GM23338 (cell line): ENCODE results near the gene AP1S3. TPM values are rescaled to one million over a fixed set of nuclear protein-coding genes. Genes with fewer than 3 reads are reported as not detected.

Experiments used
- ATAC-seq: fragments of 200-7000 bp; cut with Tn5 transposase; 3 replicates; pipeline ENCODE4 v1.9.1; 2020
- DNase-seq: peaks from one replicate; pipeline ENCODE4 v3.0.0-alpha.2; 2015; ENCODE audit warnings: low spot score
- H2AFZ ChIP-seq: fragments of 200-600 bp; sonication (generic); 2 replicates; pipeline ENCODE4 v1.8.0; 2016; ENCODE audit warnings: antibody characterized with exemption, mild to moderate bottlenecking, moderate library complexity
- H3F3A ChIP-seq: fragments of 200-600 bp; sonication (generic); replicated peaks from 2 replicates; pipeline ENCODE4 v1.8.0; 2017; ENCODE audit warnings: antibody characterized with exemption, mixed run types, low read depth
- H3K27ac ChIP-seq: fragments of 200-600 bp; sonication (generic); 2 replicates; pipeline ENCODE4 v1.6.1; 2016; ENCODE audit warnings: low read depth
- H3K27me3 ChIP-seq: fragments of 200-600 bp; sonication (generic); 2 replicates; pipeline ENCODE4 v1.8.0; 2016; ENCODE audit warnings: mild to moderate bottlenecking, mixed run types, moderate library complexity; ENCODE audit not compliant: insufficient read depth
- H3K36me3 ChIP-seq: fragments of 200-600 bp; sonication (generic); 2 replicates; pipeline ENCODE4 v1.8.0; 2016; ENCODE audit warnings: mild to moderate bottlenecking; ENCODE audit not compliant: insufficient read depth
- H3K4me1 ChIP-seq: fragments of 200-600 bp; sonication (generic); 2 replicates; pipeline ENCODE4 v1.8.0; 2016; ENCODE audit warnings: mild to moderate bottlenecking, moderate library complexity; ENCODE audit not compliant: insufficient read depth
- H3K4me2 ChIP-seq: fragments of 200-600 bp; sonication (generic); 2 replicates; pipeline ENCODE4 v1.7.1; 2017; ENCODE audit warnings: mixed run types
- H3K4me3 ChIP-seq: fragments of 200-600 bp; sonication (generic); 2 replicates; pipeline ENCODE4 v1.6.1; 2016; ENCODE audit warnings: mixed run types
- H3K79me2 ChIP-seq: fragments of 200-600 bp; sonication (generic); replicated peaks from 2 replicates; pipeline ENCODE4 v1.8.0; 2017; ENCODE audit warnings: mild to moderate bottlenecking; ENCODE audit not compliant: insufficient read depth
- H3K9me2 ChIP-seq: fragments of 200-600 bp; sonication (generic); 2 replicates; pipeline ENCODE4 v1.8.0; 2017; ENCODE audit not compliant: insufficient read depth
- H4K20me1 ChIP-seq: fragments of 200-600 bp; sonication (generic); replicated peaks from 2 replicates; pipeline ENCODE4 v1.8.0; 2017; ENCODE audit warnings: mild to moderate bottlenecking; ENCODE audit not compliant: insufficient read depth
- H3K27ac Mint-ChIP-seq: 2 replicates; pipeline ENCODE4 v1.8.0; 2020; ENCODE audit warnings: inconsistent platforms, mild to moderate bottlenecking, moderate library complexity, mixed read lengths
- H3K27me3 Mint-ChIP-seq: 3 replicates; pipeline ENCODE4 v1.8.0; 2022; ENCODE audit warnings: low read depth, mild to moderate bottlenecking, moderate library complexity, mixed read lengths, inconsistent platforms; ENCODE audit not compliant: insufficient read depth, poor library complexity
- H3K36me3 Mint-ChIP-seq: 3 replicates; pipeline ENCODE4 v1.8.0; 2021; ENCODE audit warnings: low read depth, mild to moderate bottlenecking, inconsistent platforms, moderate library complexity, mixed read lengths
- H3K4me1 Mint-ChIP-seq: 3 replicates; pipeline ENCODE4 v1.8.0; 2020; ENCODE audit warnings: mild to moderate bottlenecking, inconsistent platforms, mixed read lengths
- H3K4me3 Mint-ChIP-seq: 3 replicates; pipeline ENCODE4 v1.8.0; 2021; ENCODE audit warnings: moderate library complexity, mild to moderate bottlenecking, inconsistent platforms, mixed read lengths
- H3K9me3 Mint-ChIP-seq: 3 replicates; pipeline ENCODE4 v1.8.0; 2020; ENCODE audit warnings: moderate library complexity, mild to moderate bottlenecking, inconsistent platforms, mixed read lengths
- CTCF ChIP-seq, 2 experiments: fragments of 200-600 bp in 1 of 2; sonication (generic) in 1 of 2; conservative IDR thresholded peaks; 2 replicates each; pipeline versions ENCODE4 v1.5.1 to v1.6.1; 2016 to 2017; ENCODE audit warnings: antibody characterized with exemption in 2 of 2, low read depth in 2 of 2, mild to moderate bottlenecking in 2 of 2, moderate library complexity in 1 of 2
- EZH2phosphoT487 ChIP-seq: fragments of 200-600 bp; sonication (generic); IDR thresholded peaks from one replicate; pipeline ENCODE4 v1.8.1; 2018; ENCODE audit warnings: antibody characterized with exemption; ENCODE audit not compliant: unreplicated experiment
- polyA plus RNA-seq: library from polyadenylated mRNA; unstranded; fragments of >200 nt; fragmentation: Nextera tagmentation; extraction: Ambion mirVana; gene quantifications from 2 replicates; pipeline ENCODE4 v1.2.1, GENCODE V29; 2016
- total RNA-seq: library from RNA; depleted of rRNA; stranded (reverse); fragments of >200 nt; shearing (Covaris generic); gene quantifications from 2 replicates; pipeline ENCODE4 v1.2.3, GENCODE V29; 2014
- TF ChIP-seq, protein P1 (sequence below): IDR thresholded peaks from 2 replicates; pipeline ENCODE4 v1.6.1; 2016; ENCODE audit warnings: antibody characterized with exemption

Gene AP1S3
- total and polyA plus RNA-seq, 2 experiments from 2014 or later, result 8.8 to 25.5 TPM

DNA sequence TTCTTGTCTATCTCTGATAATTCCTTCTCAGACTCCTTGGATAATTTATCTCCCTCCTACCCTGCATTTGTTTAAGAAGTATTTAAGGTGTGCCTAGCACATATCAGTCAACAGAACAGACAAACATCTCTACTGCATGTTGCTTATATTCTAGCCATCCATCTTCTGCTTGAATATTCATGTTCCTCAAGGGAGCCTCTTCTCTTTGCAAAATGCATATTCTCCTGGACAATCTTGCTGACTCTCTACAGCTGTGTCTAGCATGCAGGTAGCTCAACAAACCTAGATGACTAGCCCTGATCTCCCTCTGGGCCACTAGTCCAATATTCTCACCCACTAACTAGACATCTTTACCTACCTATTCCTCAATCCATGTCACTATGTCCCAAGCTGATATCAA lies 70.0 kb downstream of the AP1S3 start (continued):
- TF ChIP-seq, protein P1, sequence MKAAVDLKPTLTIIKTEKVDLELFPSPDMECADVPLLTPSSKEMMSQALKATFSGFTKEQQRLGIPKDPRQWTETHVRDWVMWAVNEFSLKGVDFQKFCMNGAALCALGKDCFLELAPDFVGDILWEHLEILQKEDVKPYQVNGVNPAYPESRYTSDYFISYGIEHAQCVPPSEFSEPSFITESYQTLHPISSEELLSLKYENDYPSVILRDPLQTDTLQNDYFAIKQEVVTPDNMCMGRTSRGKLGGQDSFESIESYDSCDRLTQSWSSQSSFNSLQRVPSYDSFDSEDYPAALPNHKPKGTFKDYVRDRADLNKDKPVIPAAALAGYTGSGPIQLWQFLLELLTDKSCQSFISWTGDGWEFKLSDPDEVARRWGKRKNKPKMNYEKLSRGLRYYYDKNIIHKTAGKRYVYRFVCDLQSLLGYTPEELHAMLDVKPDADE, result no peak

- H3K4me3 Mint-ChIP-seq, result no peak overlapping the region
- Histone ChIP-seq H3F3A (no peaks in the 10 kb centered on the region), H3K27ac (no peak overlapping the region), H3K36me3 (no peaks in the 10 kb centered on the region), H4K20me1 (no peaks in the 10 kb centered on the region), H3K4me1 (no peaks in the 10 kb centered on the region), H3K27me3 (no peaks in the 10 kb centered on the region), H3K79me2 (no peaks in the 10 kb centered on the region), H3K4me2 (no peak overlapping the region), H3K4me3 (no peak overlapping the region), H2AFZ (no peak overlapping the region), H3K9me2 (no peaks in the 10 kb centered on the region)
- no peak overlapping the region for H3K27ac Mint-ChIP-seq
- no peaks in the 10 kb centered on the region for H3K9me3 Mint-ChIP-seq
- peaks cover 3% of the 10 kb centered on the region; the same call in 2 of the 3 replicates for H3K4me1 Mint-ChIP-seq
- ATAC-seq, result no peak
- peaks cover 7% of the 10 kb centered on the region for H3K36me3 Mint-ChIP-seq
- no peaks in the 10 kb centered on the region for H3K27me3 Mint-ChIP-seq
- no peak for DNase-seq
- TF ChIP-seq EZH2phosphoT487 (no peak), CTCF (conservative IDR thresholded peaks at IDR 0.05; ENCODE audit: low read depth in 2 of 2) (no peak)
These were observed 72.1 kb downstream of the AP1S3 start for GRCh38 chr2:223765221-223765785.

DNA sequence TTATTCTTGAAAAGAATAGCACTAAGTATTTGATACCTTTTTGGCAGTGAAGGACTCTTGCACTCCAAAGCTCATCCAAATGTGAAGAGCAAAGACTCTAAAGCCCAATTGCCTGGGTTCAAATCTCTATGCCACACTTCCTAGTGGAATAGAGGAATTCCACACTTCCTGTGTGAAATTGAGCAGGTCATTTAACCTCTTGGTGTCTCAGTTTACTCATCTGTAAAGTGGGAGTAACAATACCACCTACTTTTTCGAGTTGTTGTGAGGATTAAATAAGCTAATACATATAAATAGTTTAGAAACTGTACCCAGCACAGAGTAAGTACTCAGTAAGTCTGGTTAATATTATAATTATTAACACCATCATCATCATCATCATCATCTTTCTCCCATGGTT lies 72.6 kb downstream of the AP1S3 start:
- Mint-ChIP-seq H3K27me3 (no peaks in the 10 kb centered on the region), H3K36me3 (peaks cover 7% of the 10 kb centered on the region), H3K4me3 (no peak overlapping the region), H3K4me1 (peaks cover 3% of the 10 kb centered on the region; the same call in 2 of the 3 replicates), H3K9me3 (no peaks in the 10 kb centered on the region), H3K27ac (no peak overlapping the region)
- H3K79me2 ChIP-seq, result no peaks in the 10 kb centered on the region
- H3K4me1 ChIP-seq, result no peaks in the 10 kb centered on the region
- no peak overlapping the region for H2AFZ ChIP-seq
- no peaks in the 10 kb centered on the region for H4K20me1 ChIP-seq
- no peak for DNase-seq
- H3K4me3 ChIP-seq, result no peak overlapping the region
- H3K36me3 ChIP-seq, result no peaks in the 10 kb centered on the region
- no peaks in the 10 kb centered on the region for H3F3A ChIP-seq
- H3K4me2 ChIP-seq, result no peak overlapping the region
- ATAC-seq, result no peak
- H3K27me3 ChIP-seq, result no peaks in the 10 kb centered on the region
- no peaks in the 10 kb centered on the region for H3K9me2 ChIP-seq
- no peak overlapping the region for H3K27ac ChIP-seq
- no peak for TF ChIP-seq EZH2phosphoT487
- TF ChIP-seq CTCF (conservative IDR thresholded peaks at IDR 0.05; ENCODE audit: low read depth in 2 of 2), result no peak
